ENCODE data around the gene AQP12B.
"Not testable (repeated sequence)": the region's sequence is repeated elsewhere in the genome, so short reads cannot be mapped to it uniquely, and the experiment has no call there.

The AQP12B gene

GRCh38 chr2:240701091-240701735, 18.5 kb upstream of the AQP12B start:
- DNase-seq, result no peak

- DNase-seq, result not testable (repeated sequence)
These were observed 17.9 kb upstream of the AQP12B start for GRCh38 chr2:240700616-240701015.

- not testable (repeated sequence) for DNase-seq
These were observed 17.1 kb upstream of the AQP12B start for GRCh38 chr2:240699835-240700234.

GRCh38 chr2:240698852-240699561, 16.3 kb upstream of the AQP12B start:
- not testable (repeated sequence) for DNase-seq

GRCh38 chr2:240696469-240696868, 13.8 kb upstream of the AQP12B start:
- DNase-seq, result not testable (repeated sequence)

GRCh38 chr2:240695593-240695992, 12.9 kb upstream of the AQP12B start:
- DNase-seq, result not testable (repeated sequence)

- DNase-seq, result not testable (repeated sequence)
These were observed 11.6 kb upstream of the AQP12B start for GRCh38 chr2:240694304-240694703.

GRCh38 chr2:240692583-240693561, 10.2 kb upstream of the AQP12B start:
- not testable (repeated sequence) for DNase-seq

GRCh38 chr2:240691631-240692420, 9.1 kb upstream of the AQP12B start, which contains the start of gene AQP12A:
Gene AQP12A (plus strand): TSS chr2:240691866. CDS start chr2:240691914, 48 bp downstream.
- not testable (repeated sequence) for DNase-seq

- not testable (repeated sequence) for DNase-seq
These were observed 8.4 kb upstream of the AQP12B start for GRCh38 chr2:240691075-240691427.

- DNase-seq, result not testable (repeated sequence)
These were observed 7.9 kb upstream of the AQP12B start for GRCh38 chr2:240690421-240691074.

GRCh38 chr2:240689975-240690374, 7.3 kb upstream of the AQP12B start:
- DNase-seq, result no peak

- no peak for DNase-seq
These were observed 5.9 kb upstream of the AQP12B start for GRCh38 chr2:240688553-240688919.

- no peak for DNase-seq
These were observed 5.3 kb upstream of the AQP12B start for GRCh38 chr2:240687741-240688552.

- DNase-seq, result no peak
These were observed 4.5 kb upstream of the AQP12B start for GRCh38 chr2:240687045-240687740.

GRCh38 chr2:240686460-240686859, 3.8 kb upstream of the AQP12B start:
- DNase-seq, result no peak

- DNase-seq, result no peak
These were observed 3.2 kb upstream of the AQP12B start for GRCh38 chr2:240685771-240686371.

- DNase-seq, result not testable (repeated sequence)
These were observed 1.5 kb upstream of the AQP12B start for GRCh38 chr2:240683980-240684728.
